HG02970 (cell line): Measurements from ENCODE around the gene CAMTA1.
"Not testable (repeated sequence)": the region's sequence is repeated elsewhere in the genome, so short reads cannot be mapped to it uniquely, and the experiment has no call there.

Experiments used
- ATAC-seq: cut with Tn5 transposase; IDR thresholded peaks from one replicate; pipeline ENCODE4 v1.9.1; 2021; ENCODE audit warnings: mild to moderate bottlenecking, moderate library complexity, moderate number of reproducible peaks; ENCODE audit not compliant: unreplicated experiment, low FRiP score

The CAMTA1 gene

DNA sequence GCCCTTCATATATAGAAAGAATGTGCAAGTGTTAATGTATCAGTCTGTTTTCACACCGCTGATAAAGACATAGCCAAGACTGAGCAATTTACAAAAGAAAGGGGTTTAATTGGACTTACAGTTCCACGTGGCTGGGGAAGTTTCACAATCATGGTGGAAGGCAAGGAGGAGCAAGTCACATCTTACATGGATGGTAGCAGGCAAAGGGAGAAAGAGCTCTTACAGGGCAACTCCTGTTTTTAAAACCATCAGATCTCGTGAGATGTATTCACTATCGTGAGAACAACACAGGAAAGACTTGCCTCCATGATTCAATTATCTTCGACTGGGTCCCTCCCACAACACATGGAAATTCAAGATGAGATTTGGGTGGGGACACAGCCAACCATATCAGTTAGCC, 907.8 kb downstream of the CAMTA1 start:
- not testable (repeated sequence) for ATAC-seq

DNA sequence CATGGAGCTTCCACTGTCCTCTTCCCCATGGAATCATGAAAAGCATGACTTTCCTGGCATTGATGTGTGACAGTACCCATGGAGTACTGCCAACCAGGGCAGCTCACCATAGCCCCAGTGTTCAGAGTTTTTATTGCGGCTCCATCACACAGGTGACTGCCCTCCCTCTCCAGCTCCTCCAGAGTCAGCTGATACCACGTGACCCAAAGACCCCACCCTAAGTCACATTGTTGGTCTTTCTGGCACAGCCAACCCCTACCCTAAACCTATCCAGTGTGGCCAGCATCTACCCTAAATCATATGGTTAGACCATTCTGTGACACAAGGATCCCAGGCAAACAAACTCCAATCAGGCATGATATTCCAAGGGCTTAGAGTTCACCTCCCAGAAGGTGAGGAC, 908.4 kb downstream of the CAMTA1 start:
- no peak for ATAC-seq

DNA sequence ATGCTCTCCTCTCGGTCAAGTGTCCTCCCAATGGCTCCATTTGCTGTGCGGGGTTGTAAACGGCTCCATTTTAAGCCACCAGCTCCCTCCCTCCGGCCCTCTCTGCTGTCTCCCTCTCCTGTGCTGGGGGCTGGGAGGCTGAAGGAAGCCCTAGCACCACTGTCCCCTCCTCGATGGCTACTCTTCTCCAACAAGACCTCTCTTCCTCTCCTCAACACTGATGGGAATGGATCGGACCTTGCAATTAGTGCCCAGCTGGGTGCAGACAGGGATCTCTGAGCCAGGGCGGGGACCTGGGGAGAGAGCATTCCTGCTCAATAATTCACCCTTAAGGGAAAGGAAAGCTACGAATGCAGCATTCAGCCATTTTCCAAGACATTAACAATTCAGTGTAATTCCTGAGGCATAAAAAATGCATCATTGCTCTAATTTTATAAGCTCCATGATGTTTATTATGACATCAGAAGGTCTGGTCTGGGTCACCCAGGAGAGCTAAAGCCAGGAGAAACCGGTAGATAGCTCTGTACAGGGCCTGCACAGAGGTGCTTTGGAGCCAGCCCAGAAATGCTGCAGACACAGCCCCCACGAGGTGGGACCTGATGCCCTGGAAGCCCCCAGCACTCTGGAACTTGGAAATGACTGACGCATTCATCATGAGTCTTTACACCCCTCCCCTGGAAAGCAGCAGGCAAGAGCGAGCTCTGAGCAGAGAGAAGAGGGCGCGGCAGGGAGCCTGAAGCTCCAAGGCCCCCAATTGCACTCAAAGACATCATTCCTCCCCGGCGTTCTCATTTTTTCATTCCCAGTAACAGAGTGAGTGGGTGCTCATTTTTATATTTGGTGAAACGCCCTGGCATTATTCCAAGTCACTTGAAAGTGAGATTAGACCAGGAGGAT, 909.6 kb downstream of the CAMTA1 start:
- ATAC-seq: no peak

- ATAC-seq: no peak
Observed at GRCh38 chr1:7695497-7696117, 910.4 kb downstream of the CAMTA1 start.

- ATAC-seq: no peak
Observed at GRCh38 chr1:7698641-7699040, 913.4 kb downstream of the CAMTA1 start.

DNA sequence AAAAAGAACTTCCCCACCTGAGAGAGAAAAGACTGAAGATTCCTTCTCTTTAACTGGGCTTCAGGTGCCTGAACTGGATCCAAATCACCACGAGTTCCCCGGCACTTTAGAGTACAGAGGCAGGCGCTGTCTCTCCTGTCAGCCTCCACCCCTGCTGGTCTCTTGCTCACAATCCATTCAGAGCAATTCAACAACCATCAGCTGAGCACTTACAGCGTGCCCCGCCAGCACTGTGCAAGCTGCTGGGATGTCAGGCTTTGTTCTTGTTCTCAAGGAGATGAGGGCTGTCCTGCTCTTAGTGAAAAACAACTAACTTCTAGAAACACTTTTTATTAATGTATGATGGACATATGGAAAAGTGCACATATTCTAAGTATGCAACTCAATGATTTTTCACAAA, 917.1 kb downstream of the CAMTA1 start:
- no peak for ATAC-seq

- ATAC-seq: no peak
Observed at GRCh38 chr1:7703321-7704213, 918.3 kb downstream of the CAMTA1 start.

- ATAC-seq: peak; percentile 90
Observed at GRCh38 chr1:7704214-7705047, 919.2 kb downstream of the CAMTA1 start.

GRCh38 chr1:7705048-7705907, 920.0 kb downstream of the CAMTA1 start:
- no peak for ATAC-seq

DNA sequence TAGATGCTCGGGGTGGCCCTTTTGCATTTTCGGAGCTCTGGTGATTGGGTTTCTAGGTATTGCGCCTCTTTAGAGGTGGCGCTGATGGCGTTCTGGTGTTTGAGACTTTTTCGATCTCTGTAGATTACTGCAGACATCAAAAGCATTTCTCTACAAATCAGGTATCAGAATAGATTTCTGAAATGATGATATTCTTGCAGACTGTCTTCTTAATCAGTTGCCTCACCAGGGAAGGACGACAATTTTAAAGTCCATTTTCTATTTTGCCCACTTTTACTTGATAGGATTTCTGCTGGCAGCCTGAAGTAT, 920.6 kb downstream of the CAMTA1 start:
- ATAC-seq: no peak

DNA sequence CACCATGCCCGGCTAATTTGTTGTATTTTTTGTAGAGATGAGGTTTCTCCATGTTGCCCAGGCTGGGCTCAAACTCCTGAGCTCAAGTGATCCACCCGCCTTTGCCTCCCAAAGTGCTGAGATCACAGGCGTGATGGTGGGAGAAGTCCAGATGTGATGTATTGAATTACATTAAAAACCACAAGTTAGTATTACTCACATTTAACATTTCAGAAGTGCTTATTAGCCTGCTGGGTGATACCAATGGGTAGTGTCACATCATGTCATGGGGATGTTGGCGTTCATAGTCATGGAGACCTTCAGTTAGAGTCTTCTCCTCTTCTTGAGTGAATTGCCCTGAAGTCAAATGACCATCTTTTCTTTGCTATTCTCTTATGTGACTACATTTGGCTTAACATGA, 922.3 kb downstream of the CAMTA1 start:
- ATAC-seq: no peak

GRCh38 chr1:7708065-7708464, 922.8 kb downstream of the CAMTA1 start:
- ATAC-seq: not testable (repeated sequence)

DNA sequence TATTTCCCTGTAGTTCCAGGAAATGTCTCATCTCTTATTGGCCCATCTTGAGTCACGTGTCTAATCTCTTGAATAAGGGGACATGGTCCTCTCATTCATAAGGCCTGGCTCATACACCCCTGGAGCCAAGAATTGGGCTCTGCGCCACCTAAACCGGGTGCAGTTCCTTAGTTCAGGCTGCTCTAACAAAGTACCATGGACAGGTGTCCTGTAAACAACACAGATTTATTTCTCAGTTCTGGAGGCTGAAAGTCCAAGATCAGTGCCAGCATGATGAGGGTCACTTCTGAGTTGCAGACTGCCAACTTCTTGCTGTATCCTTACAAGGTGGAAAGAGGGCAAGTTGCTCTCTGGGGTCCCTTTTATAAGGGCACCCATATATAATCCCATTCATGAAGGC, 925.6 kb downstream of the CAMTA1 start:
- no peak for ATAC-seq

DNA sequence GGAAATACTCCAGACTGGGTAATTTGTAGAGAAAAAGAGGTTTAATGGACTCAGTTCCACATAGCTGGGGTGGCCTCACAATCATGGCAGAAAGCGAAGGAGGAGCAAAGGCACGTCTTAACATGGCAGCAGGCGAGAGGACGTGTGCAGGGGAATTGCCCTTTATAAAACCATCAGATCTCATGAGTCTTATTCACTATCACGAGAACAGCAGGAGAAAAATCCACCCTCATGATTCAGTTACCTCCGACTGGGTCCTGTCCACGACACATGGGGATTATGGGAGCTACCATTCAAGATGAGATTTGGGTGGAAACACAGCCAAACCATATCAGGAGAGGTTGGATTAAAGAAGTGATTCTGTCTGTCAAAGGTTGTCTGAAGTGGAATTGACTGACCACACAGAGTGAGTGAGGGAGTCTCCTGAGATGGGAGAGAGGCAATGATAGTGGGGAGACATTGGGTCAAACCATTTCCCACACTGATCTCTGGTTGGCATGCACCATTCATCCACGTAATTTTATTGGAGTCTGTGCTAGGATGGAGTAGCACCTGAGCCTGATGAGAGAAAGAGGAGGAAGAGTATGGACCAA, 927.6 kb downstream of the CAMTA1 start:
- no peak for ATAC-seq

- no peak for ATAC-seq
Observed at GRCh38 chr1:7716506-7716905, 931.3 kb downstream of the CAMTA1 start.

DNA sequence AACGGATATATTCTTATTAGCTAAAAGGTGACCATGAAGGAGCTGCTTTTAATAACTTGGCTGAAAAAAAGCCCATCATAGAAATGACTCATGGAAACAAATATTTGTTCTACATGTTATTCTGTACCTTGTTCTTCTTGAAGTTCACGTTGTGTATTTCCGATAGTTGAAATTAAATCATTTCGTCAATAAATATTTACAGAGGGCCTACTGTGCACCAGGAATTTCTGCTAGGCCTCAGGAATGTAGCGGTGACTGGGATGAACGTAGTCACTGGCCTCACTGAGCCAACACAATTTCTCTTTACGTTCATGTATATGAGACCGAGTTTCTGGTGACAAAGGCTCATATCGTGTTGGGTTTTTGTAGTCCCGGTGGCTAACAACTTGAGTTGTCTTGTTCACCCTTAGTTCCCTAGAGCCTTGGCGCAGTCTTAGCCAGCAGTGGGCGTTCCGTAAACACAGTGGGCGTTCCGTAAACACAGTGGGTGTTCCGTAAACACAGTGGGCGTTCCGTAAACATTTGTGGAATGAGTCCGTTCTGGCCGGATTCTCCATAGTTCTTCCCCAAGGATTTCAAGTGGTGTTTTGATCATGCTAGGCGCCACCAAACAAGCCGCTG, 932.6 kb downstream of the CAMTA1 start:
- no peak for ATAC-seq

DNA sequence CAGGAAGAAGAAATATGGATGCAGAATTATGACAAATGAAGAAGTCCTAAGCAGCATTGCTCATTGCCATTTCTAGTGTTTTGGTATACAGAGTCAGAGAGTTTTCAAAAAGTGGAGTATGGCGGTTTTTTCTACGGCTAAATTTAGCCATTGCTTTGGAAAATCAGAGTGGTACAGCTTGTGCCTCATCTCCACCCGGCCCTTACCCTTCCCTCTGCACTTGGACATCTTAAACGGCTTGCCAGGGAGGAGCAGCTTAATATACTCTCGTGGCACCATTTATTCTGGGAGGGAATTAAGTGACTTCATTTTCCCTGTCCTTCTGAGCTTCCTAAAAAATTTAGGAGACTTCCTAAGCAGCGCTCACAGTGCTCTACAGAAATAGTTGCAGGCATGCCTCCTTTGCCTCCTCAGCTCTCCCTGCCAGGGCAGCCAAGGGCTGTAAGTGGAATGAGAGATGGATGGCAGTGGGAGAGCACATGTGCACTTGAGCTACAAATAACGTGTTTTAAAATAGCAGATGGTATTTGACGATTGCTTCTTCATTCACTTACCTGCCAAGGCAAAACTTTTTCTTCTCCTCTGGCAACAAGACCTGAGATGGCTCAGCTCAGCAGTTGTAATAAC, 934.3 kb downstream of the CAMTA1 start:
- ATAC-seq: no peak
